MCF 10A (cell line): ENCODE results near the gene GLRX. TPM values are rescaled to one million over a fixed set of nuclear protein-coding genes. Genes with fewer than 3 reads are reported as not detected.

Source experiments
- BruUV-seq: library from RNA; stranded (reverse); fragments of 400-500 nt; replicated peaks from 2 replicates; lab custom pipeline; 2021; lab: Mats Ljungman, UMichigan
- CTCF ChIA-PET: fragments of 300-600 bp; sonication (Branson Sonifier 250); formaldehyde crosslinking; extraction: SDS; loops from one replicate; lab custom pipeline; 2021; ENCODE audit warnings: antibody characterized with exemption, inconsistent platforms; lab: Yijun Ruan, JAX
- POLR2A ChIA-PET: fragments of 300-600, 350-650 bp; sonication (Branson Sonifier 250); formaldehyde crosslinking; extraction: SDS; loops from one replicate; lab custom pipeline; 2020; ENCODE audit warnings: antibody characterized with exemption, inconsistent platforms; lab: Yijun Ruan, JAX
- DNase-seq: peaks from one replicate; pipeline ENCODE4 v3.0.0-alpha.2; 2018; ENCODE audit not compliant: unreplicated experiment
- H3K27ac Mint-ChIP-seq: one replicate; pipeline ENCODE4 v1.8.0; 2022; ENCODE audit warnings: mild to moderate bottlenecking, low read depth, mixed read lengths; ENCODE audit not compliant: unreplicated experiment
- H3K27me3 Mint-ChIP-seq: one replicate; pipeline ENCODE4 v1.8.0; 2022; ENCODE audit warnings: mixed read lengths; ENCODE audit not compliant: insufficient read depth, unreplicated experiment
- H3K36me3 Mint-ChIP-seq: one replicate; pipeline ENCODE4 v1.8.0; 2022; ENCODE audit warnings: mild to moderate bottlenecking, moderate library complexity, mixed read lengths; ENCODE audit not compliant: insufficient read depth, unreplicated experiment
- H3K4me1 Mint-ChIP-seq: one replicate; pipeline ENCODE4 v1.8.0; 2022; ENCODE audit warnings: mixed read lengths; ENCODE audit not compliant: insufficient read depth, unreplicated experiment
- H3K4me3 Mint-ChIP-seq: one replicate; pipeline ENCODE4 v1.8.0; 2022; ENCODE audit warnings: mild to moderate bottlenecking, moderate library complexity, mixed read lengths; ENCODE audit not compliant: unreplicated experiment
- H3K9me3 Mint-ChIP-seq: one replicate; pipeline ENCODE4 v1.8.0; 2022; ENCODE audit warnings: mixed read lengths; ENCODE audit not compliant: unreplicated experiment
- CTCF ChIP-seq: fragments of 200-600 bp; IDR thresholded peaks from one replicate; pipeline ENCODE4 v1.8.0; 2022; ENCODE audit warnings: antibody characterized with exemption, mild to moderate bottlenecking; ENCODE audit not compliant: unreplicated experiment
- intact Hi-C: fragments of 100-400 bp; cut with micrococcal nuclease; formaldehyde crosslinking; loops from 2 replicates; pipeline ENCODE4 v1.14.1; 2022
- total RNA-seq: library from RNA; stranded (reverse); gene quantifications from 2 replicates; pipeline ENCODE4 v1.2.3, GENCODE V29; 2022

GLRX gene
- total RNA-seq, 1 experiment from 2014 or later, result 41.4 TPM

GRCh38 chr5:95808013-95808685 is 14.4 kb downstream of the GLRX start:
- H3K27ac Mint-ChIP-seq, result no peak overlapping the region

GRCh38 chr5:95806687-95807086 is 15.8 kb downstream of the GLRX start:
- no peak for TF ChIP-seq CTCF
- ChIA-PET POLR2A (no interaction called here), CTCF (interaction anchor here (1.0 to 3.5 kb wide), 4 partner anchors 22 to 49 kb away, joined by 3 to 19 read pairs (median 10); no protein-coding TSS in a partner anchor)
- Mint-ChIP-seq H3K4me3 (no peak overlapping the region), H3K36me3 (no peaks in the 10 kb centered on the region), H3K4me1 (no peaks in the 10 kb centered on the region), H3K27ac (no peak overlapping the region), H3K27me3 (no peaks in the 10 kb centered on the region), H3K9me3 (no peaks in the 10 kb centered on the region)
- intact Hi-C loops, result no loop called here
- no TSS peak for BruUV-seq
- no peak for DNase-seq

More at GRCh38 chr5:95808013-95808685, 14.4 kb downstream of the GLRX start:
- TF ChIP-seq CTCF, result no peak
- Mint-ChIP-seq H3K4me3 (no peak overlapping the region), H3K9me3 (no peaks in the 10 kb centered on the region), H3K27me3 (no peaks in the 10 kb centered on the region), H3K4me1 (peaks cover 3% of the 10 kb centered on the region), H3K36me3 (no peaks in the 10 kb centered on the region)
- intact Hi-C loops, result no loop called here
- no TSS peak for BruUV-seq
- no peak for DNase-seq
- CTCF ChIA-PET, result interaction anchor here (0.6 to 2.4 kb wide), 6 partner anchors 13 to 152 kb away, joined by 3 to 17 read pairs (median 4); no protein-coding TSS in a partner anchor
- POLR2A ChIA-PET, result no interaction called here

- no peak for DNase-seq
- BruUV-seq, result no TSS peak
- intact Hi-C loops, result no loop called here
- Mint-ChIP-seq H3K4me1 (no peaks in the 10 kb centered on the region), H3K27me3 (no peaks in the 10 kb centered on the region), H3K36me3 (no peaks in the 10 kb centered on the region), H3K27ac (no peak overlapping the region), H3K9me3 (no peaks in the 10 kb centered on the region), H3K4me3 (no peak overlapping the region)
- no peak for TF ChIP-seq CTCF
- POLR2A ChIA-PET, result interaction anchor here (0.6 to 0.8 kb wide), 3 partner anchors 15 to 1098 kb away, joined by 3 to 6 read pairs (median 3); partner anchors contain the start of gene RFESD
- CTCF ChIA-PET, result interaction anchor here (1.5 to 3.5 kb wide), 2 partner anchors 17 to 23 kb away, joined by 4 to 19 read pairs; no protein-coding TSS in a partner anchor
These were observed 17.6 kb downstream of the GLRX start for GRCh38 chr5:95804736-95805539.
